GM12878 (cell line): Measurements from ENCODE around the gene AHR. TPM values are rescaled to one million over a fixed set of nuclear protein-coding genes. Genes with fewer than 3 reads are reported as not detected.

Source experiments
- ATAC-seq: fragments of 200-7000 bp; cut with Tn5 transposase; 3 replicates; pipeline ENCODE4 v1.9.1; 2020; ENCODE audit warnings: mild to moderate bottlenecking, moderate library complexity
- BruUV-seq: library from RNA; stranded (reverse); fragments of 400-500 nt; replicated peaks from 2 replicates; lab custom pipeline; 2021; lab: Mats Ljungman, UMichigan
- CTCF ChIA-PET: fragments of 300-600 bp; sonication (Branson Sonifier 250); formaldehyde crosslinking; extraction: SDS; loops from one replicate; lab custom pipeline; 2021; ENCODE audit warnings: inconsistent platforms; lab: Yijun Ruan, JAX
- POLR2A ChIA-PET: fragments of 350-600 bp; formaldehyde crosslinking; extraction: SDS; loops from one replicate; lab custom pipeline; 2021; ENCODE audit warnings: inconsistent platforms; lab: Charles Lee
- RAD21 ChIA-PET: fragments of 300-600 bp; sonication (Branson Sonifier 250); formaldehyde crosslinking; loops from one replicate; lab custom pipeline; 2023; ENCODE audit warnings: antibody characterized with exemption; ENCODE audit not compliant: unreplicated experiment; lab: Charles Lee
- SMC1A ChIA-PET: fragments of 300-600 bp; sonication (Branson Sonifier 250); formaldehyde crosslinking; loops from one replicate; lab custom pipeline; 2023; ENCODE audit not compliant: unreplicated experiment, uncharacterized antibody; lab: Charles Lee
- DNase-seq: peaks from one replicate; pipeline ENCODE4 v3.0.0-alpha.2; 2011; ENCODE audit warnings: low read depth, low spot score
- FAIRE-seq: peaks from 3 replicates; lab custom pipeline; 2011; peaks lifted over from hg19 to GRCh38; lab: Jason Lieb, UNC
- H2AFZ ChIP-seq: 2 replicates; pipeline ENCODE4 v1.6.0; 2011; ENCODE audit warnings: low read depth, low read length, control low read depth; ENCODE audit not compliant: control insufficient read depth
- H3K27ac ChIP-seq: 2 replicates; pipeline ENCODE4 v1.5.1; 2011; ENCODE audit warnings: control low read depth; ENCODE audit not compliant: control insufficient read depth, insufficient read depth
- H3K27me3 ChIP-seq, 2 experiments: replicated peaks in 1 of 2; 2 replicates each; pipeline versions ENCODE4 v1.6.0 to v1.6.1; 2011; ENCODE audit warnings: low read length in 1 of 2; ENCODE audit not compliant: control insufficient read depth in 2 of 2, insufficient read depth in 2 of 2
- H3K36me3 ChIP-seq, 2 experiments: 2 replicates each; pipeline ENCODE4 v1.5.1; 2011; ENCODE audit warnings: low read length in 1 of 2; ENCODE audit not compliant: control insufficient read depth in 2 of 2, insufficient read depth in 2 of 2
- H3K4me1 ChIP-seq: 2 replicates; pipeline ENCODE4 v1.6.1; 2011; ENCODE audit warnings: mild to moderate bottlenecking, low read length, moderate library complexity, mixed read lengths; ENCODE audit not compliant: control insufficient read depth, insufficient read depth
- H3K4me2 ChIP-seq: 2 replicates; pipeline ENCODE4 v1.6.0; 2011; ENCODE audit warnings: control low read depth; ENCODE audit not compliant: control insufficient read depth, insufficient read depth
- H3K4me3 ChIP-seq: fragments of 200-600 bp; sonication (generic); 2 replicates; pipeline ENCODE4 v1.5.1; 2016
- H3K79me2 ChIP-seq: 2 replicates; pipeline ENCODE4 v1.6.0; 2011; ENCODE audit warnings: low read length; ENCODE audit not compliant: control insufficient read depth, insufficient read depth
- H3K9ac ChIP-seq: 2 replicates; pipeline ENCODE4 v1.8.0; 2011; ENCODE audit warnings: low read length, control low read depth, mixed read lengths; ENCODE audit not compliant: control insufficient read depth, insufficient read depth
- H3K9me3 ChIP-seq: replicated peaks from 3 replicates; pipeline ENCODE4 v1.5.1; 2011; ENCODE audit warnings: mild to moderate bottlenecking, low read length; ENCODE audit not compliant: control insufficient read depth, insufficient read depth
- H4K20me1 ChIP-seq: 2 replicates; pipeline ENCODE4 v1.6.0; 2011; ENCODE audit not compliant: control insufficient read depth, insufficient read depth
- CBFB ChIP-seq: IDR thresholded peaks from 2 replicates; pipeline ENCODE4 v1.6.1; 2016; ENCODE audit warnings: antibody characterized with exemption, low read depth
- CBX3 ChIP-seq: fragments of 200-600 bp; sonication (generic); IDR thresholded peaks from 2 replicates; pipeline ENCODE4 v1.6.1; 2016; ENCODE audit warnings: low read depth, borderline replicate concordance
- CBX5 ChIP-seq: sonication (generic); IDR thresholded peaks from 2 replicates; pipeline ENCODE4 v1.6.1; 2016; ENCODE audit warnings: low read depth, moderate library complexity, mild to moderate bottlenecking, inconsistent platforms
- DPF2 ChIP-seq: fragments of 450-650 bp; IDR thresholded peaks from 2 replicates; pipeline ENCODE4 v1.6.1; 2017; ENCODE audit warnings: mild to moderate bottlenecking
- E2F4 ChIP-seq: IDR thresholded peaks from 2 replicates; pipeline ENCODE4 v1.6.1; 2012; ENCODE audit warnings: low read depth, low read length, improper control_type of control experiment
- E2F8 ChIP-seq: fragments of 450-650 bp; IDR thresholded peaks from 2 replicates; pipeline ENCODE4 v1.6.1; 2018; ENCODE audit warnings: mild to moderate bottlenecking, low read depth, moderate library complexity; ENCODE audit not compliant: partially characterized antibody
- IRF5 ChIP-seq: fragments of 450-650 bp; IDR thresholded peaks from 2 replicates; pipeline ENCODE4 v1.6.1; 2017; ENCODE audit warnings: borderline replicate concordance
- KAT2A ChIP-seq: conservative IDR thresholded peaks from 2 replicates; pipeline ENCODE4 v1.6.1; 2011; ENCODE audit warnings: low read depth, low read length; ENCODE audit not compliant: control insufficient read depth
- NR2C2 ChIP-seq: IDR thresholded peaks from 2 replicates; pipeline ENCODE4 v1.6.1; 2011; ENCODE audit warnings: borderline replicate concordance, low read depth; ENCODE audit not compliant: control insufficient read depth, insufficient read length
- NR2F1 ChIP-seq: fragments of 450-650 bp; conservative IDR thresholded peaks from 2 replicates; pipeline ENCODE4 v1.6.1; 2017; ENCODE audit warnings: mild to moderate bottlenecking
- SIX5 ChIP-seq: IDR thresholded peaks from 2 replicates; pipeline ENCODE4 v1.6.1; 2011; ENCODE audit warnings: mild to moderate bottlenecking, low read depth, low read length, moderate library complexity; ENCODE audit not compliant: severe bottlenecking
- TCF3 ChIP-seq: IDR thresholded peaks from 2 replicates; pipeline ENCODE4 v1.6.1; 2012; ENCODE audit warnings: low read depth, mild to moderate bottlenecking, low read length, borderline replicate concordance; ENCODE audit not compliant: insufficient read depth
- YY1 ChIP-seq: IDR thresholded peaks from 2 replicates; pipeline ENCODE4 v1.6.1; 2011; ENCODE audit warnings: low read depth, mild to moderate bottlenecking, low read length
- ZNF592 ChIP-seq: fragments of 450-650 bp; IDR thresholded peaks from 2 replicates; pipeline ENCODE4 v1.6.1; 2017; ENCODE audit warnings: mild to moderate bottlenecking, moderate library complexity
- WGBS: methylation state at CpG from one replicate; pipeline ENCODE4 v1.1.6; 2016; ENCODE audit warnings: low lambda C conversion rate; ENCODE audit not compliant: insufficient replicate concordance, insufficient coverage; ENCODE audit errors: missing lambda C conversion rate; 5-methylcytosine and 5-hydroxymethylcytosine counted together
- in situ Hi-C: fragments of 300-500 bp; cut with MboI; formaldehyde crosslinking; loops from 9 replicates; pipeline ENCODE4 v1.14.3; 2018; ENCODE audit warnings: mixed read lengths
- intact Hi-C: fragments of 100-400 bp; cut with micrococcal nuclease; formaldehyde crosslinking; loops from one replicate; pipeline ENCODE4 v1.14.2; 2022; ENCODE audit not compliant: unreplicated experiment
- polyA plus RNA-seq, 11 experiments: library from polyadenylated mRNA; depleted of rRNA in 4 of 11; unstranded in 6 of 11; stranded (reverse) in 5 of 11; fragments of >200 nt; fragmentation: Nextera tagmentation in 4 of 11; fragmentation: Illumina TruSeq in 1 of 11; extraction: Ambion mirVana in 4 of 11; extraction: Trizol in 1 of 11; gene quantifications; 1 replicate in 1 of 11; 2 replicates in 10 of 11; pipeline versions ENCODE4 v1.2.1 to v1.2.3, GENCODE V29; 2011 to 2016; ENCODE audit warnings: inconsistent platforms in 2 of 11, missing spikeins in 2 of 11, low read depth in 1 of 11
- total RNA-seq, 4 experiments: library from RNA; depleted of rRNA in 3 of 4; stranded (reverse); fragments of >200 nt in 3 of 4; fragmentation: Illumina TruSeq in 1 of 4; extraction: Trizol in 1 of 4; gene quantifications; 2 replicates each; pipeline versions ENCODE4 v1.2.1 to v1.2.3, GENCODE V29; 2013 to 2021

AHR gene
- total and polyA plus RNA-seq, 10 of the 15 experiments (the other 5 are each of a cell fraction or from before 2014, with no cell fraction given): 1.7 to 16.9 (median 4.5) TPM

GRCh38 chr7:17370901-17371585 lies 72.6 kb downstream of the AHR start:
- 72% methylated on average over 4 of the region's 4 CpGs for WGBS
- no peaks in the 10 kb centered on the region for H3K9me3 ChIP-seq
- no peaks in the 10 kb centered on the region for H3K79me2 ChIP-seq
- no peak overlapping the region for H3K9ac ChIP-seq
- ChIA-PET POLR2A (interaction anchor here (1.4 kb wide), 1 partner anchor 32 kb away, joined by 4 read pairs; no protein-coding TSS in a partner anchor), RAD21 (interaction anchor here (0.6 to 1.1 kb wide), 2 partner anchors 32 to 360 kb away, joined by 3 read pairs; no protein-coding TSS in a partner anchor), SMC1A (interaction anchor here (1.0 to 1.3 kb wide), 4 partner anchors 12 to 126 kb away, joined by 3 to 4 read pairs (median 3); no protein-coding TSS in a partner anchor), CTCF (interaction anchor here (1.0 kb wide), 1 partner anchor 8 kb away, joined by 3 read pairs; no protein-coding TSS in a partner anchor)
- BruUV-seq: no TSS peak
- in situ Hi-C loops (no loop called here), intact Hi-C loops (no loop called here)
- no peak for DNase-seq
- H3K27me3 ChIP-seq: no peaks in the 10 kb centered on the region
- TF ChIP-seq SIX5: no peak
- TF ChIP-seq YY1: no peak
- no peak for TF ChIP-seq E2F8
- no peak for TF ChIP-seq KAT2A
- TF ChIP-seq E2F4: no peak
- TF ChIP-seq IRF5: no peak
- TF ChIP-seq CBX3: no peak
- no peak for TF ChIP-seq DPF2
- TF ChIP-seq ZNF592: no peak
- no peak for TF ChIP-seq TCF3
- TF ChIP-seq NR2F1: no peak
- TF ChIP-seq CBX5: no peak
- TF ChIP-seq NR2C2: no peak
- no peak for TF ChIP-seq CBFB
- no peak overlapping the region for H3K4me3 ChIP-seq
- no peak overlapping the region for H3K4me2 ChIP-seq
- H3K4me1 ChIP-seq: no peaks in the 10 kb centered on the region
- no peaks in the 10 kb centered on the region for H4K20me1 ChIP-seq
- no peak for FAIRE-seq
- H2AFZ ChIP-seq: no peak overlapping the region
- no peak for ATAC-seq
- H3K27ac ChIP-seq: no peak overlapping the region
- no peaks in the 10 kb centered on the region for H3K36me3 ChIP-seq
